Measurements from ENCODE around the gene PHACTR2. TPM values are rescaled to one million over a fixed set of nuclear protein-coding genes. Genes with fewer than 3 reads are reported as not detected.
"Not testable (repeated sequence)": the region's sequence is repeated elsewhere in the genome, so short reads cannot be mapped to it uniquely, and the experiment has no call there.

PHACTR2 gene
- total RNA-seq, 2 donors from 2014 or later, result 42.5 to 46.9 TPM

DNA sequence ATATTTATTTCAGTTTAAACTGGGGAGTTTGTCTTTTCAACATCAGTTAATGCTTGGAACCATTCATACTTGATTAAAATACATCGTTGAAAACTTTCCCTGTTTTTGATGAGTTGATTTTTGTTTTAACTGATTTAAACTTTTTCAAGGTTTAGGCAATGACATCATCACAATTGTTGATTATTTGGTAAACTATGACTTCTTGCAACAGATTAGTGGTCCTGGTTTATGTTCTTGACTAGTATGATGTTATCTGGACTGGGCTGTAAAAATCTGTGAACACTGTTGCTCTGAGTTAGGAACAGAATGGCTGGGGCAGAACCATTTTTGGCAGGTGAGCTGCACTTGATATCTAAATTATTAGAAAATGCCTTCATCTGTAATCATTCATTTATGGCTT lies 186.5 kb downstream of the PHACTR2 start, which contains the start of gene ZC2HC1B:
Gene ZC2HC1B, plus strand, starts transcription at position 241 of the 400 bp plus-strand sequence. Its CDS starts 66 bp downstream, at position 307.
- intact Hi-C loops (cut with DNase I), result no loop called here
- Histone ChIP-seq H3K4me1 (no peaks in the 10 kb centered on the region), H3K9ac (ENCODE audit: low read depth in 2 of 2, low read length in 2 of 2) (no peak within 1 kb of the TSS), H3K27me3 (no peaks in the 10 kb centered on the region), H3K9me3 (no peaks in the 10 kb centered on the region), H3K36me3 (peaks cover 4% of the 10 kb centered on the region), H3K27ac (no peak within 1 kb of the TSS), H3K4me3 (no peak within 1 kb of the TSS)
- TF ChIP-seq, protein P1, sequence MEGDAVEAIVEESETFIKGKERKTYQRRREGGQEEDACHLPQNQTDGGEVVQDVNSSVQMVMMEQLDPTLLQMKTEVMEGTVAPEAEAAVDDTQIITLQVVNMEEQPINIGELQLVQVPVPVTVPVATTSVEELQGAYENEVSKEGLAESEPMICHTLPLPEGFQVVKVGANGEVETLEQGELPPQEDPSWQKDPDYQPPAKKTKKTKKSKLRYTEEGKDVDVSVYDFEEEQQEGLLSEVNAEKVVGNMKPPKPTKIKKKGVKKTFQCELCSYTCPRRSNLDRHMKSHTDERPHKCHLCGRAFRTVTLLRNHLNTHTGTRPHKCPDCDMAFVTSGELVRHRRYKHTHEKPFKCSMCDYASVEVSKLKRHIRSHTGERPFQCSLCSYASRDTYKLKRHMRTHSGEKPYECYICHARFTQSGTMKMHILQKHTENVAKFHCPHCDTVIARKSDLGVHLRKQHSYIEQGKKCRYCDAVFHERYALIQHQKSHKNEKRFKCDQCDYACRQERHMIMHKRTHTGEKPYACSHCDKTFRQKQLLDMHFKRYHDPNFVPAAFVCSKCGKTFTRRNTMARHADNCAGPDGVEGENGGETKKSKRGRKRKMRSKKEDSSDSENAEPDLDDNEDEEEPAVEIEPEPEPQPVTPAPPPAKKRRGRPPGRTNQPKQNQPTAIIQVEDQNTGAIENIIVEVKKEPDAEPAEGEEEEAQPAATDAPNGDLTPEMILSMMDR (IDR thresholded peaks at IDR 0.05), result no peak
- DNase-seq, result no peak

DNA sequence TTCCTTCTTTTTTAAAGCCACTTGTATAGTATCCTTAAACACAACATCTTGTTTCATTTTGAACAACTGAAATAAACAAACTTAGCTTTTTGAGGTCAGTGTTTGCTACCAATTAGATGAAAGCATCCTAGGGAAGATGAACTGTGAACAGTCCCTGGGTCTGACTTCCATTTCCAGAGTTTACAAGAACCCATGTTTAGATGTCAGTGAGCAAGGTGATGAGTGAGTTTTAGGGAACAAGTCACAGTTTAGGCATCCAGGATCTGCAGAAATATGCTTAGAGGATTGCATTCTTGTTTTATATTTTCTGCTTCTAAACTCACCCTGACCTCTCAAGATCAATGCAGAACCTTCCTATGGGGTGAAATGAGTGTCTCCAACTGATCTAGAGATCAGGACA lies 189.5 kb downstream of the PHACTR2 start:
- Histone ChIP-seq H3K9me3 (no peaks in the 10 kb centered on the region), H3K27me3 (no peaks in the 10 kb centered on the region), H3K4me3 (no peak overlapping the region), H3K4me1 (no peaks in the 10 kb centered on the region), H3K36me3 (no peaks in the 10 kb centered on the region), H3K9ac (ENCODE audit: low read depth in 2 of 2, low read length in 2 of 2) (no peak overlapping the region), H3K27ac (no peak overlapping the region)
- DNase-seq, result no peak
- TF ChIP-seq, protein P1 (IDR thresholded peaks at IDR 0.05), result no peak
- intact Hi-C loops (cut with DNase I), result no loop called here

DNA sequence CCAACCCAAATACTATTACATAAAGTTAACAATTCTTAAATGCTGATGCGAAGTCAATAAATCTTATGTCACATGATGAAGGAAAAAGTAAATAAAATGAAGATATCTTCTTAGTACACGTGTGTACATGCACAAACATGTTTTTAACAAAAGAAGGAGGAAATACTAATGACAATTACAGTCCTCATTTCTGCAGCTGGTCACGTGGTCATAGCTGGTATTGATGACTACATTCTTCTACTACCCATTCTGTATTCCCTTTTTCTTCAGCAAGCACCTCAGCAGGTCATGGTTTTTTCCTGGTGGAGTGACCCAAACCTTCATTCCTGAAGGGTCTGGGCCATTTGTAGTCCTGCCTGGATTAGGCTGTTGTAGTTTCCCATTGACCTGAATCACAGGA lies 191.0 kb downstream of the PHACTR2 start:
- H3K27me3 ChIP-seq; H3K9me3 ChIP-seq; H3K4me3 ChIP-seq; H3K36me3 ChIP-seq; H3K4me1 ChIP-seq; DNase-seq; intact Hi-C loops (cut with DNase I); H3K27ac ChIP-seq; H3K9ac ChIP-seq (ENCODE audit: low read depth in 2 of 2, low read length in 2 of 2): not testable (repeated sequence)

DNA sequence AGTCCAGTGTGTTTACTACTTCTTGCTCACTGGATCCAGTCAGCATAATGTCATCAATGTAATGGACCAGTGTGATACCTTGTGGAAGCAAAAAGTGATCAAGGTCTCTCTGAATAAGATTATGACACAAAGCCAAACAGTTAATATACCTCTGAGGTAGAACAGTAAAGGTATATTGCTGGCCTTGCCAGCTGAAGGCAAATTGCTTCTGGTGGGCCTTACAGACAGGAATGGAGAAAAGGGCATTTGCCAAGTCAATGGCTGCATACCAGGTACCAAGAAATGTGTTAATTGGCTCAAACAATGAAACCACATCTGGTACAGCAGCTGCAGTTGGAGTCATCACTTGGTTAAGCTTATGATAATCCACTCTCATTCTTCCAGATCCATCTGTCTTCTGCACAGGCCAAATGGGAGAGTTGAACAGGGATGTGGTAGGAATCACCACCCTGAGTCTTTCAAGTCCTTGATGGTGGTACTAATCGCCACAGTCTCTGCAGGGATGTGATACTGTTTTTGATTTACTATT lies 193.5 kb downstream of the PHACTR2 start:
- intact Hi-C loops (cut with DNase I); H3K4me3 ChIP-seq; H3K9ac ChIP-seq (ENCODE audit: low read depth in 2 of 2, low read length in 2 of 2); H3K27me3 ChIP-seq; H3K4me1 ChIP-seq; H3K27ac ChIP-seq; DNase-seq; H3K36me3 ChIP-seq; H3K9me3 ChIP-seq: not testable (repeated sequence)

DNA sequence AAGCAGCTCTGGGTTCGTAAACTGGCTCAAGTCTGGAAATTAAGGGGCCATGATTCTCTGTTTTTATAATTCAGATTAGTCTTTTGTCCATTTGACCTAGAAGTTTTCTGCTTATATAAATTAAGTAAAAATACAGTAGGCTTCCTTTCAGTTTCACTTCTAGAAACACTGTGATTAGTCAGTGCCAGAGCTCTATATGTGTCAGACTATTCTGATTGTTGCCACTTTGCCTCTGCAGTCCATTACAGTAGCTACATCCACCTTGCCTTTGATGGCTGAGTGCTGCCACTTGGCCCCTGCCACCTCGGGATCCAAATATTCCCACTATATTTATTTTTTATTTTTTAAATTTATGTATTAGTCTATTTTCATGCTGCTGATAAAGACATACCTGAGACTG lies 194.4 kb downstream of the PHACTR2 start:
- TF ChIP-seq, protein P1 (IDR thresholded peaks at IDR 0.05), result no peak
- no peak for DNase-seq
- no peaks in the 10 kb centered on the region for H3K4me1 ChIP-seq
- no peak overlapping the region for H3K4me3 ChIP-seq
- no peaks in the 10 kb centered on the region for H3K27me3 ChIP-seq
- H3K36me3 ChIP-seq, result no peaks in the 10 kb centered on the region
- no peak overlapping the region for H3K27ac ChIP-seq
- no peak overlapping the region for H3K9ac ChIP-seq (ENCODE audit: low read depth in 2 of 2, low read length in 2 of 2)
- intact Hi-C loops (cut with DNase I), result no loop called here
- H3K9me3 ChIP-seq, result no peaks in the 10 kb centered on the region

DNA sequence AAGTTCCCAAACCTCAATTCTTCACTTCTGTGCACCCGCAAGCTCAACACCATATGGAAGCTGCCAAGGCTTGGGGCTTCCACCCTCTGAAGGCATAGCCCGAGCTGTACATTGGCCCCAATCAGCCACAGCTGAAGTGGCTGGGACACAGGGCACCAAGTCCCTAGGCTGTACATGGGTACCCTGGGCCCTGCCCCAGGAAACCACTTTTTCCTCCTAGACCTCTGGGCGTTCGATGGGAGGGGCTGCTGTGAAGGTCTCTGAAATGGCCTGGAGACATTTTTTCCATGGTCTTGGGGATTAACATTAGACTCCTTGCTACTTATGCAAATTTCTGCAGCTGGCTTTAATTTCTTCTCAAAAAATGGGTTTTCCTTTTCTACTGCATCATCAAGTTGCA lies 195.8 kb downstream of the PHACTR2 start:
- H3K27ac ChIP-seq; H3K27me3 ChIP-seq; H3K9ac ChIP-seq (ENCODE audit: low read depth in 2 of 2, low read length in 2 of 2); H3K36me3 ChIP-seq; H3K4me3 ChIP-seq; intact Hi-C loops (cut with DNase I); H3K9me3 ChIP-seq; DNase-seq; H3K4me1 ChIP-seq: not testable (repeated sequence)

DNA sequence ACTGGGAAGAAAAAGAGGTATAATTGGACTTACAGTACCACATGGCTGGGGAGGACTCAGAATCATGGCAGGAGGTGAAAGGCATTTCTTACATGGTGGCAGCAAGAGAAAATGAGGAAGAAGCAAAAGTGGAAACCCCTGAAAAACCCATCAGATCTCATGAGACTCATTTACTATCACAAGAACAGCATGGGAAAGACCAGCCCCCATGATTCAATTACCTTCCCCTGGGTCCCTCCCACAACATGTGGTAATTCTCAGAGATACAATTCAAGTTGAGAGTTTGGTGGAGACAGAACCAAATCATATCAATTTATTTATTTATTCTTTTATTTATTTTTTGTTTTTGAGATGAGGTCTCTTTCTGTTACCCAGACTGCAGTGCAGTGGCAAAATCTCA lies 196.7 kb downstream of the PHACTR2 start:
- H3K27me3 ChIP-seq; H3K27ac ChIP-seq; H3K4me3 ChIP-seq; intact Hi-C loops (cut with DNase I); H3K36me3 ChIP-seq; H3K9ac ChIP-seq (ENCODE audit: low read depth in 2 of 2, low read length in 2 of 2); DNase-seq; H3K4me1 ChIP-seq; H3K9me3 ChIP-seq: not testable (repeated sequence)
